Mesenchymal stem cell (in vitro differentiated cells and primary cell): ENCODE results near the gene LMNA.
"Not testable (repeated sequence)": the region's sequence is repeated elsewhere in the genome, so short reads cannot be mapped to it uniquely, and the experiment has no call there.

Source experiments
- DNase-seq: peaks from one replicate; pipeline ENCODE4 v3.0.0-alpha.2; 2013
- H2AFZ ChIP-seq: one replicate; pipeline ENCODE4 v1.6.1; 2013; ENCODE audit warnings: low read depth, mild to moderate bottlenecking, control low read depth, inconsistent platforms, low read length, moderate library complexity
- H2AK5ac ChIP-seq: 2 replicates; pipeline ENCODE4 v1.6.1; 2013; ENCODE audit warnings: low read length, moderate library complexity, mild to moderate bottlenecking, inconsistent platforms; ENCODE audit not compliant: severe bottlenecking
- H2BK120ac ChIP-seq: one replicate; pipeline ENCODE4 v1.6.1; 2013; ENCODE audit warnings: low read depth, mild to moderate bottlenecking, inconsistent platforms, low read length, moderate library complexity
- H2BK12ac ChIP-seq, 2 experiments: one replicate each; pipeline ENCODE4 v1.6.1; 2013; ENCODE audit warnings: inconsistent platforms in 2 of 2, low read length in 2 of 2, mild to moderate bottlenecking in 2 of 2, moderate library complexity in 2 of 2, control low read depth in 1 of 2
- H2BK15ac ChIP-seq: one replicate; pipeline ENCODE4 v1.6.1; 2013; ENCODE audit warnings: mild to moderate bottlenecking, low read depth, inconsistent platforms; ENCODE audit not compliant: poor library complexity, severe bottlenecking
- H2BK5ac ChIP-seq: 2 replicates; pipeline ENCODE4 v1.6.1; 2013; ENCODE audit warnings: low read depth, mild to moderate bottlenecking, low read length, control low read depth, inconsistent platforms; ENCODE audit not compliant: poor library complexity, severe bottlenecking
- H3K14ac ChIP-seq, 2 experiments: one replicate each; pipeline ENCODE4 v1.6.1; 2013; ENCODE audit warnings: inconsistent platforms in 2 of 2, low read length in 2 of 2, control low read depth in 1 of 2, mild to moderate bottlenecking in 1 of 2, moderate library complexity in 1 of 2
- H3K18ac ChIP-seq, 2 experiments: one replicate each; pipeline ENCODE4 v1.6.1; 2013; ENCODE audit warnings: inconsistent platforms in 2 of 2, low read length in 2 of 2, control low read depth in 1 of 2, low read depth in 1 of 2, mild to moderate bottlenecking in 1 of 2
- H3K23ac ChIP-seq, 2 experiments: one replicate each; pipeline ENCODE4 v1.6.1; 2013; ENCODE audit warnings: inconsistent platforms in 2 of 2, low read length in 2 of 2, mild to moderate bottlenecking in 2 of 2, moderate library complexity in 2 of 2, control low read depth in 1 of 2
- H3K27ac ChIP-seq: 2 replicates; pipeline ENCODE4 v1.5.1; 2013; ENCODE audit warnings: mild to moderate bottlenecking, moderate library complexity, low read length, control low read depth, inconsistent platforms; ENCODE audit not compliant: poor library complexity, severe bottlenecking
- H3K27me3 ChIP-seq, 2 experiments: 2 replicates each; pipeline versions ENCODE4 v1.6.1 to v1.7.0; 2013; ENCODE audit warnings: low read length in 2 of 2, mild to moderate bottlenecking in 2 of 2, moderate library complexity in 2 of 2, control low read depth in 1 of 2, inconsistent platforms in 1 of 2; ENCODE audit not compliant: control insufficient read depth in 1 of 2, insufficient read depth in 1 of 2
- H3K36me3 ChIP-seq, 2 experiments: 2 replicates each; pipeline versions ENCODE4 v1.6.1 to v1.7.0; 2013; ENCODE audit warnings: low read length in 2 of 2, control low read depth in 1 of 2, inconsistent platforms in 1 of 2, low read depth in 1 of 2, mild to moderate bottlenecking in 1 of 2; ENCODE audit not compliant: insufficient read depth in 2 of 2, control insufficient read depth in 1 of 2
- H3K4ac ChIP-seq, 2 experiments: one replicate each; pipeline ENCODE4 v1.6.1; 2013; ENCODE audit warnings: inconsistent platforms in 2 of 2, low read length in 2 of 2, mild to moderate bottlenecking in 2 of 2, moderate library complexity in 2 of 2, control low read depth in 1 of 2, low read depth in 1 of 2
- H3K4me1 ChIP-seq: 2 replicates; pipeline ENCODE4 v1.6.1; 2013; ENCODE audit warnings: low read depth, low read length, control low read depth; ENCODE audit not compliant: control insufficient read depth, insufficient read depth
- H3K4me2 ChIP-seq: 2 replicates; pipeline ENCODE4 v1.6.1; 2013; ENCODE audit warnings: low read length, mild to moderate bottlenecking, inconsistent platforms; ENCODE audit not compliant: poor library complexity, severe bottlenecking
- H3K4me3 ChIP-seq, 2 experiments: 2 replicates each; pipeline versions ENCODE4 v1.5.1 to v1.7.0; 2013; ENCODE audit warnings: low read length in 2 of 2, mild to moderate bottlenecking in 2 of 2, control low read depth in 1 of 2, low read depth in 1 of 2; ENCODE audit not compliant: insufficient read depth in 1 of 2
- H3K79me1 ChIP-seq: replicated peaks from 2 replicates; pipeline ENCODE4 v1.6.1; 2013; ENCODE audit warnings: mild to moderate bottlenecking, control low read depth, low read length, inconsistent platforms; ENCODE audit not compliant: poor library complexity, severe bottlenecking
- H3K9ac ChIP-seq: 2 replicates; pipeline ENCODE4 v1.7.0; 2013; ENCODE audit warnings: mild to moderate bottlenecking, low read length, moderate library complexity
- H3K9me3 ChIP-seq: 2 replicates; pipeline ENCODE4 v1.7.0; 2013; ENCODE audit warnings: mild to moderate bottlenecking, low read length; ENCODE audit not compliant: control insufficient read depth
- H4K8ac ChIP-seq: one replicate; pipeline ENCODE4 v1.6.1; 2013; ENCODE audit warnings: inconsistent platforms, mild to moderate bottlenecking, low read length, moderate library complexity
- H4K91ac ChIP-seq: one replicate; pipeline ENCODE4 v1.6.1; 2013; ENCODE audit warnings: mild to moderate bottlenecking, low read length, inconsistent platforms
- WGBS: methylation state at CpG from one replicate; pipeline ENCODE4 v1.1.7; 2013; ENCODE audit warnings: mixed read lengths; 5-methylcytosine and 5-hydroxymethylcytosine counted together

Gene LMNA

DNA sequence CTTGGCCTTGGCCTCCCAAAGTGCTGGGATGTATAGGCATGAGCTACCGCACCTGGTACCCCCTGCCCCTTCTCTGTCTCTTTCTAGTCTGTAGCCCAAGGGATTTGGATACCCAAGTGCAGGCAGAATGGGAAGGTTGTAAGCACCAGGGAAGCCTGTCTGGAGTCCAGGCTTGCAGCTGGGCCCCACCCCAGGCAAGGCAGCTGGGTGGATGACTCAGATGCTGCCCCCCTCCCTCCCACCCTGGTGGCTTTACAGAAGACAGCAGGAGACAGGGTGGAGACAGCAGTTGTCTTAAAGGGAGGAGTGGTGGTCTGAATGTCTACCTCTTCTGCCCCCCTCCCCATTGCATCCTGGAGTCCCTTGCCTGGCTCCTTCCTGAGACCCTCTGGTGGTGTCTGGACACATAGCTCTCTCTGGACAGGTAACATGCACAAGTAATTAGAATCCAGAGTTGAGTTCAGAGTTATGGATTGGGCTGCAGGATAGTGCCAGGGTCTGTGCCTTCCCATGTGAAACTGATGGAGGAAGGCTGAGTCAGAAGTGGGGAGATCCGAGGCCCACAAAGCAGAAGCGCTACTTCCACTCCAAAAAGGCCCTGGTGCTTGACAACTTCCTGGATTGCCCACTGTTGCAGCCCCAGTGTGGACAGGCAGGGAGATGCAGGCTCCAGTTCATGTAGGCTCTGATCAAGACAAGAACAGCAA is 5.1 kb downstream of the LMNA start:
- H2BK120ac ChIP-seq, result no peak overlapping the region
- peak overlapping the region in 1 of 2 experiments; percentile 85 for H3K14ac ChIP-seq
- H3K27me3 ChIP-seq, result no peaks in the 10 kb centered on the region
- H2BK12ac ChIP-seq, result peak overlapping the region; percentile 7 to 28
- H2AK5ac ChIP-seq, result peak overlapping the region; percentile 83
- H3K9me3 ChIP-seq, result no peaks in the 10 kb centered on the region
- H2BK5ac ChIP-seq, result peak overlapping the region; percentile 39
- no peak overlapping the region for H3K4ac ChIP-seq
- H3K4me1 ChIP-seq, result peaks cover 53% of the 10 kb centered on the region
- no peaks in the 10 kb centered on the region for H3K79me1 ChIP-seq
- peak overlapping the region; percentile 86 for H3K27ac ChIP-seq
- H4K8ac ChIP-seq, result peak overlapping the region; percentile 59
- WGBS, result 4% methylated on average over 2 of the region's 3 CpGs
- no peak overlapping the region for H2AFZ ChIP-seq
- H3K23ac ChIP-seq, result no peak overlapping the region
- no peak overlapping the region for H3K4me2 ChIP-seq
- peak overlapping the region; percentile 19 for H4K91ac ChIP-seq
- peaks cover 4 to 54% of the 10 kb centered on the region in 2 experiments for H3K36me3 ChIP-seq
- peak; percentile 84 for DNase-seq
- no peak overlapping the region for H2BK15ac ChIP-seq
- H3K9ac ChIP-seq, result peak overlapping the region; percentile 99
- H3K18ac ChIP-seq, result peak overlapping the region; percentile 34 to 79
- peak overlapping the region in 1 of 2 experiments; percentile 89 for H3K4me3 ChIP-seq

DNA sequence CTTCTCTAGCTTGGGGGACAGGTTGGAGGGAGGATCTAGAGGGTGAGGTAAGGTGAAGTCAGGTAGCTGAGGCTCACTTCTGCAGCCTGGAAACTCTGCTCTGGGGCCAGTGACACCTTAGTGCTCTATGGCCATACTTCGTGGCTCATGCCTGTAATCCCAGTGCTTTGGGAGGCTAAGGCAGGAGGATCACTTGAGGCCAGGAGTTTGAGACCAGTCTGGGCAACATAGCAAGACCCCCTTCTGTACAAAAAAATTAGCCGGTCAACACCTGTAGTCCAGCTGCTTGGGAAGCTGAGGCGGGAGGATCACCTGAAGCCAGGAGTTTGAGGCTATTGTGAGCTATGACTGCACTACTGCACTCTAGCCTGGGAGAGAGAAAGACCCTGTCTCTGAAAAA is 5.8 kb downstream of the LMNA start:
- H3K79me1 ChIP-seq, result no peaks in the 10 kb centered on the region
- H3K27ac ChIP-seq, result peak overlapping the region; percentile 86
- no peak overlapping the region for H2BK15ac ChIP-seq
- no peak overlapping the region for H3K4me2 ChIP-seq
- WGBS, result 98% methylated on average over 3 of the region's 3 CpGs
- H2BK5ac ChIP-seq, result no peak overlapping the region
- H3K36me3 ChIP-seq, result peaks cover 4 to 56% of the 10 kb centered on the region in 2 experiments
- H3K23ac ChIP-seq, result peak overlapping the region in 1 of 2 experiments; percentile 28
- peaks cover 59% of the 10 kb centered on the region for H3K4me1 ChIP-seq
- peak overlapping the region; percentile 2 to 13 for H3K4ac ChIP-seq
- peak overlapping the region; percentile 28 to 32 for H2BK12ac ChIP-seq
- peak overlapping the region; percentile 34 to 58 for H3K18ac ChIP-seq
- no peaks in the 10 kb centered on the region for H3K9me3 ChIP-seq
- H3K14ac ChIP-seq, result peak overlapping the region in 1 of 2 experiments; percentile 85
- no peak overlapping the region for H2BK120ac ChIP-seq
- H3K9ac ChIP-seq, result peak overlapping the region; percentile 99
- no peak overlapping the region for H2AFZ ChIP-seq
- no peak for DNase-seq
- peak overlapping the region; percentile 9 for H4K91ac ChIP-seq
- H2AK5ac ChIP-seq, result peak overlapping the region; percentile 83
- no peaks in the 10 kb centered on the region for H3K27me3 ChIP-seq
- H4K8ac ChIP-seq, result peak overlapping the region; percentile 59
- peak overlapping the region in 1 of 2 experiments; percentile 89 for H3K4me3 ChIP-seq

GRCh38 chr1:156121005-156121404 is 6.5 kb downstream of the LMNA start:
- not testable (repeated sequence) for H2BK15ac ChIP-seq, H2BK120ac ChIP-seq, H3K23ac ChIP-seq, H4K91ac ChIP-seq, H2AFZ ChIP-seq, H3K4me2 ChIP-seq, H3K9me3 ChIP-seq, H3K79me1 ChIP-seq, H2BK12ac ChIP-seq, H2BK5ac ChIP-seq, H3K4ac ChIP-seq, H3K27me3 ChIP-seq
- H3K4me3 ChIP-seq, result peak overlapping the region in 1 of 2 experiments; percentile 89
- H3K4me1 ChIP-seq, result peaks cover 64% of the 10 kb centered on the region
- 56% methylated on average over 3 of the region's 4 CpGs for whole genome bisulfite sequencing
- peak overlapping the region; percentile 99 for H3K9ac ChIP-seq
- H2AK5ac ChIP-seq, result peak overlapping the region; percentile 93
- peak overlapping the region in 1 of 2 experiments; percentile 62 for H3K14ac ChIP-seq
- DNase-seq, result peak; percentile 44
- H3K27ac ChIP-seq, result peak overlapping the region; percentile 86
- peak overlapping the region; percentile 83 for H4K8ac ChIP-seq
- peaks cover 4 to 56% of the 10 kb centered on the region in 2 experiments for H3K36me3 ChIP-seq
- peak overlapping the region; percentile 33 to 96 for H3K18ac ChIP-seq

- Histone ChIP-seq H3K9ac (peak overlapping the region; percentile 99), H2BK15ac (no peak overlapping the region), H3K23ac (peak overlapping the region in 1 of 2 experiments; percentile 97), H3K4me1 (peaks cover 69% of the 10 kb centered on the region), H2BK120ac (peak overlapping the region; percentile 76), H3K18ac (peak overlapping the region; percentile 33 to 96), H2BK12ac (peak overlapping the region in 1 of 2 experiments; percentile 66), H3K27me3 (no peaks in the 10 kb centered on the region), H3K4me2 (no peak overlapping the region), H3K27ac (peak overlapping the region; percentile 86), H2BK5ac (no peak overlapping the region), H2AFZ (no peak overlapping the region), H3K4ac (peak overlapping the region in 1 of 2 experiments; percentile 68), H3K14ac (peak overlapping the region in 1 of 2 experiments; percentile 62), H3K36me3 (peaks cover 4 to 56% of the 10 kb centered on the region in 2 experiments), H3K4me3 (peak overlapping the region in 1 of 2 experiments; percentile 89), H2AK5ac (peak overlapping the region; percentile 93), H3K79me1 (no peaks in the 10 kb centered on the region), H3K9me3 (no peaks in the 10 kb centered on the region), H4K8ac (peak overlapping the region; percentile 83), H4K91ac (peak overlapping the region; percentile 41)
- WGBS, result 84% methylated on average over 4 of the region's 4 CpGs
- DNase-seq, result peak; percentile 52
Measured at GRCh38 chr1:156121457-156121856, 6.9 kb downstream of the LMNA start.
